GM21423 (cell line): ENCODE data around the gene TMEM141.

Source experiments
- ATAC-seq: cut with Tn5 transposase; IDR thresholded peaks from one replicate; pipeline ENCODE4 v1.9.1; 2021; ENCODE audit warnings: mild to moderate bottlenecking, moderate library complexity; ENCODE audit not compliant: unreplicated experiment

Gene TMEM141

DNA sequence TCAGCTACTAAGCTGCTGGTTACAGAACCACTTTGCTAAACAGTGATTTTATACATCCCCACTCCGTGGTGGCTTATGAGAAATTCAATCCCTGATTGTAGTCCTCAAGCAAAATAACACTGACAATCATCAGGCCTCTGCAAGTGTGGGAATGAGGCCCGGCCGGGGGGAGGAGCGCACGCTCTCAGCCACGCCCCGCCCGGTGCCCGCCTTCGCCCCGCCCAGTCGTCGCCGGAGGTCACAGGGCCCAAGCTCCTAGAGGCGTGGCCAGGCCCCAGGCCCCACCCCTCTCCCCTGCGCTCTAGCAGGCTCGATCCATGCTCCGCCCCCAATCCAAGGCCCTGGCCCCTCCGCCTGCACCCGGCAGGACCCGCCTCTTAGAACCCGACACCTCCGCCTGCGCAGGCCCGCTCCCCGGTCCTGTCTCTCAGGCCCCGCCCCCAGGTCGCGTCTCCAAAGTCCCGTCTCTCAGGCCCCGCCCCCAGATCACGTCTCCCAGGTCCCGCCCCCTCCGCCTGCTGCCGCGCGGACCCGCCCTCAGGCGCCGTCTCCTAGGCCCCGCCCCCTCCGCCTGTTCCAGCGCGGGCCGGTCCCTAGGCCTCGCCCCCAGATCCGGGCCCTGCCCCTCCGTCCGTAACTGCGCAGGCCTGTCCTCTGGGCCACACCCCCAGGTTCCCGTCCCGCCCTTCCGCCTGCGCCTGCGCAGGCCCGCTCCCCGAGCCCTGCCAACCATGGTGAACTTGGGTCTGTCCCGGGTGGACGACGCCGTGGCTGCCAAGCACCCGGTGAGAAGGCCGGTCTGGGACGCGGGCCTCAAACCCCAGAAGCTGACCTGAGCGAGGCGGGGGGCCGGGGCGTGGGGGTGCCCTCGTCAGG, at the start of gene TMEM141:
TSS of gene TMEM141 (plus strand) at position 705 of the 876 bp plus-strand sequence. CDS start at position 732, 27 bp downstream.
- ATAC-seq: peak; percentile 84

DNA sequence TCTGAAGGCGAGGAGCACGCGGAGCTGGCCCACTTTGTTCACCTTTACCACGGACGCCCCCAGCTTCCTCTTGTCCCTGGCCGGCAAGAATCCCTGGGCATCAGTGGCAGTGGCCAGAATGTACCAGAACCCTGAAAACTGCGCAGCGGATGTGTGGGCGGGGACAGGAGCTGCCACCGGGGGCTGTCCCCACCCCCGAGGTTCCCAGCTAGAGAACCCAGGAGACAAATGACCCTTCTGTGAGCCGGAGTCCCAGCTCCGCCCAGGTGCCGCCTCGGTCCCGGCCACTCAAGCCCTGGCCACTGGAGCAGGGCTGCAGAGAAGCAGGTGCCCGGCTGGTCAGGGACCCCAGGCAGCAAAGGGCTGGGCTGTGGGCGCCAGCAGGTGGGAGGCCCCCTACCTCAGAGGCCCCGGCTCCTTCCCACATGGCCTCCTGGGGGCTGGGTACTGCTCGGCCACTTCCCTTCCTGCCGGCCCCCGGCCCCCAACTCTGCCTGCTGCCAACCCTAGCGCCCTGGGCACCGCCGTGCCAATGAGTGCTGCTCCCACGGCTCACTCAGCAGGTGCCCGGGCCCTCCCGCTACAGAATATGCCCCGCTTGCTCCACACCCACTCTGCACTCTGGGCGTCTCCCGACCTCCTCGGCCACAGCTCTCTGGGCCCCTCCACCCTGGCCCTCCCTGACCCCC, 49.1 kb upstream of the TMEM141 start:
- ATAC-seq: no peak

GRCh38 chr9:136742591-136743391, 48.4 kb upstream of the TMEM141 start, which contains the start of gene LCN10:
TSS of gene LCN10 (minus strand) at chr9:136742940. CDS start at chr9:136742903, 37 bp downstream.
- no peak for ATAC-seq

- ATAC-seq: no peak
Measured at GRCh38 chr9:136743639-136744211, 47.4 kb upstream of the TMEM141 start.

DNA sequence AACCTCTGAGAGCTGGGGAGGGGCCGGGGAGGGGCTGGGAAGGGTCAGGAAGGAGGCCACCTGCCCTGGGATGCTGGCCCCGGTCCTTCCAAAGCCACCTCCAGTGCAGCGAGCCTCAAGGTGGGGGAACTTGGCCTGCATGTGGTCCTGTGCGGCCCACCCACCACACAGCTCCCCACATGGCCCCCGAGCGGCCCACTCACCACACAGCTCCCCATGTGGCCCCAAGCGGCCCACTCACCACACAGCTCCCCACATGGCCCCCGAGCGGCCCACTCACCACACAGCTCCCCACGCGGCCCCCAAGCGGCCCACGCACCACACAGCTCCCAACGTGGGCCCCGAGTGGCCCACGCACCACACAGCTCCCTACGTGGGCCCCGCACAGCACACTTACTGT, 46.4 kb upstream of the TMEM141 start:
- no peak for ATAC-seq

DNA sequence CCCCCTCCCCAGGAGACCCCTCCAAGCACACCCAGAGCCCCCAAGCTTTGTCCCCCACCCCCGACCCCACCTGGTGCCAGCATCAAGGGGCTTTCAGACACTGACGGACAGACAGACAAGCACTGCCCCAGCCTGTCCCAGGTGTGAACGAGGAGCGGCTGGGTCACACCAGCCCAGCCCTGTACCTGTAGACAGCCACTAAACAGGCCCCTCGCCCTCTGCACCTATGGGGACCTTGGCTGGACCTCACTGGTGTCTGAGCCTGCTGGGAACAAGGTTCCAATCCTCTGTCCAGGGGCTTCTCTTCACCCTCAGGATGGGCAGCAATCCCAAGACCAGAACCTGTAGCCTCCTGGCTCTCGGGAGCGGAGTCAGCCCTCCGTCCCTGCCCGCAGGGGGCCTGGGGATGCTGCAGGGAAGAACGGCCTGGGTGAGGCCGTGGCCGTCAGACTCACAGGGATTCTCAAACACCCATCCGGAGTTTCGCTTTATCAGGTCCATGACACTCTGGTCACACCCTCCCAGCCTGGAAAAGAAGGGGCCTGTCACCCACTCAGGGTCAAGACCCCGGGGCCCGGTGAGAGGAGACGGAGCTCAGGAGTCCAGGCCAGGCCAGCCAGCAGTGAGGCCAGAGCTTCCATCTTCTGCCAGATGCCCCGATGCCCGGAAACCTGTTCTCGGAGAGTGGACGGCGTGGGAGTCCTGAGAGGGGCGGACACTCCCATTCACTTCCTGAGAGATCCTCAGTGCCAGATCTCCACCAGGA, 45.6 kb upstream of the TMEM141 start:
- no peak for ATAC-seq

GRCh38 chr9:136746155-136746490, 45.0 kb upstream of the TMEM141 start:
- ATAC-seq: no peak

DNA sequence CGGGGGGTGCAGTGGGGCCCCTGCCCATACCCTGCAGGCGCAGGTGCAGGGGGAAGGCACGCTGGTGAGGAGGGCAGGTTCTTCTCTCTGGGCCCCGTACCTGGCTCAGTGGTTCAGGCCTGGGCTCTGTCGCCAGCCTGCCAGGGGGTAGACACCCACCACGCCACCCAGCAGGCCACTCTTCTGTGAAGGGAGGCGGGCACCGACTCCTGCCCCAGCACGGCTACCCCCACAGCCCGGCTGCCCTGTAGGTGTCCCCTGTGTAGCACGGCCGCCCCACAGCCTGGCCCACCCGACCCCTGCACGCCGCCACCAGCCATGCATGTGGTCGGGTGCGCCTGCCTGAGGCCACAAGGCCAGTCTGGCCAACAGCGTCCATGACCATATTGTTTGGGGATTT, 44.5 kb upstream of the TMEM141 start:
- no peak for ATAC-seq

DNA sequence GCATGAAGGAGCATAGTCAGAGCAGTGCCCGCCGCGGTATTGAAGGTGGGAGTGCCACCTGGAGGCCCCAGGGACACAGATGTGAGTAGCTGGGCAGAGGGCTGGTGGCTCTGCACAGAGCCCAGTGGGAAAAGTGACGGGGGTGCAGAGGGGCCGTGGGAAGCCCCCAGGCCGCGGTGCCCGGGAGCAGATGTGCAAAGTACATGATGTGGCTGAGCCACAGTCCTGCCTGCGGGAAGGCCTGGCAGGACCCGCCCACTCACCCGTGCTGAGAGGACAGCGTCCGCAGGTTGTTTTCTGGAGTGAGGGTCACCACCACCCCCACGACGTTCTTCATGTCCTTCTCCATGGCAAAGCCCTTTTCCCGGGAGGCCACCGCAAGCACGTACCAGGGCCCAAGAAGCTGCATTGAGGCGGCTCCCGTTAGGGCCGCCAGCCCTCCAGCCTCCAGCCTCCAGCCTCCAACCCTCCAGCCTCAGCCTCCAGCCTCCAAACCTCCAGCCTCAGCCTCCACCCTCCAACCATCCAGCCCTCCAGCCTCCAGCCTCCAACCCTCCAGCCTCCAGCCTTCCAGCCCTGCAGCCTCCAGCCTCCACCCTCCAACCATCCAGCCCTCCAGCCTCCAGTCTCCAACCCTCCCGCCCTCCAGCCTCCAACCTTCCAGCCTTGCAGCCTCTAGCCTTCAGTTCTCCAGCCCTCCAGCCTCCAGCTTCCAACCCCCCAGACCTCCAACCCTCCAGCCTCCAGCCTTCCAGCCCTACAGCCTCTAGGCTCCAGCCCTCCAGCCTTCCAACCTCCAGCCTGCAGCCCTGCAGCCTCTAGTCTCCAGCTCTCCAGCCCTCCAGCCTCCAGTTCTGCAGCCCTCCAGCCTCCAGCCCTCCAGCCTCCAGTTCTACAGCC, 43.7 kb upstream of the TMEM141 start:
- ATAC-seq: no peak

DNA sequence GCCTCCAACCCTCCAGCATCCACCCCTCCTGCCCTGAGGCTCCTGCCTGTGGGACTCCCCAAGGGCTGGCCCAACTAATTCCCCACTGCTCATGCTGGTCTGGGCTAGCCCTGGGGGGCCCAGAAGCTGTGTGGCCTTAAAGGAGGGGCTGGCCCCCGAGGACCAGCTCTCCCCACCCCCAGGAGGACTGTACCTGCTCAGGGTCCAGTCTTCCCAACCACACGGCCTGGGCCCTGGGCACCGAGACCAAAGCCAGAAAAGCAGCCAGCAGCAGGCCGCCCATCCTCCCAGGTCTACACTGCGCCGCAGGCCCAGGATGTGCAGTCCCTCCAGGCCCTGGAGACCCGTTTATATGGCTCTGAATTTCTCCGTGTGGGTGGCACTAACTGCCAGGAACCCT, 42.9 kb upstream of the TMEM141 start, which contains the start of gene LCN6:
TSS of gene LCN6 (minus strand) at position 325 of the 400 bp plus-strand sequence. CDS start at position 283, 42 bp downstream.
- no peak for ATAC-seq

DNA sequence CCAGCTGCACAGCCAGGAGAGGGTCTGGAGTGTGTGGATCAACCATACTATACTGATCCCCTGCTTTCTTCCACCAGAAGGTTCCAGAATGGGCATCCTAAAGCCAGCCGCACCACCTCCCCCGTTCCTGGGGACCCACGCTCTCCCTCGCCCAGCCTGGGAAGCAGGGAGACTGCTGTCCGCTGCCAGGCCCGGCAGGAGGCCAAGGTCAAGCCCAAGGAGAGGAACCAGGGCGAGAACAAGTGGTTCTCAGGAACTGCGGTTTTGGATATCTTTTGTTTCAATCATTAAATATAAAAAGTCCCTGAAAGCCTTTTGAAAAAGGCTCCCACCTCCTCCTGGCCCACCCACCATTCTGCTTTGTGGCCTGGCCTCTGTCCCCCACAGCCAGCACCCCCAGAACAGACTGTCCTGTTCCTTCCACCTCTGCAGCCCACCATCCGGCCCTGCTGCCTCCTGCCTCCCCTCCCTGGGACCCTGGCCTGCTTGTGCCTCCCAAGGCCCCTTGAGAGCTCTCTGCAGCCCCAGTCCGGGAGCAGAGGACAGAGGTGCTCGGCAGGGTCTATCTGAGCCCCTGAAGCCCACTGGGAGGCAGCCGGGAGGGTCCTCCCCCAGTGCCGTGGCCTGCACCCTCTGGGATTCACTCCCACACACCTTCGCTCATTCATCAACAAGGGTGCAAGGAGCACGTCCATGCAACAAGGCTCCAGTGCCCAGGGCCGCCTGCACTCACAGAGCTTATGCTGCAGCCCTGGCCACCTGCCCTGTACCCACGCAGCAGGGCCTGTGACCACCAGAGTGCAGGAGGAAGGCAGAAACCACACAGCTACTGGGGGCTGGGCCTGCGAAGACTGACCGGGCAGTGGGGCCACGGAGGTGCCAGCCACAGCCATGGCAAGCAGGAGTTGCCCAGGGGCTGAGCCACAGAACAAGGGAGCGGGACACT, 42.2 kb upstream of the TMEM141 start:
- ATAC-seq: no peak

DNA sequence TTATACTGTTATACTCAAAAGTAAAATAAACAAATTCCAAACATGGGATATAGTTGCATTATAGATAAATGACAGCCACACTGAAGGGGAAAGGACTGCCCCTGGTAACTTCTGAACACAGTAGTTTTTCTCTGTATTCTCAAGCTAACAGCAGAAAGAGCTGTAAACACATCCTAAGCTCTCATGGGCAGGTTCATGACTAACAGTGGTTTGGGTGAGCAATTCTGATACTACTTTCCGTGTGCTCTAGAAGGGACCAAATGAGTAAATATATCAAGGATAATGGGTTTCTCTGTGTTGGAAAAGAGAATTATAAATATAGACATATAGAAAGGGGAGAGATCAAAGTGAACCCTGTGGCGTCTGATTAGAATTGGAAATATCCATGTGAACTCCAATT, 40.6 kb upstream of the TMEM141 start:
- ATAC-seq: no peak

DNA sequence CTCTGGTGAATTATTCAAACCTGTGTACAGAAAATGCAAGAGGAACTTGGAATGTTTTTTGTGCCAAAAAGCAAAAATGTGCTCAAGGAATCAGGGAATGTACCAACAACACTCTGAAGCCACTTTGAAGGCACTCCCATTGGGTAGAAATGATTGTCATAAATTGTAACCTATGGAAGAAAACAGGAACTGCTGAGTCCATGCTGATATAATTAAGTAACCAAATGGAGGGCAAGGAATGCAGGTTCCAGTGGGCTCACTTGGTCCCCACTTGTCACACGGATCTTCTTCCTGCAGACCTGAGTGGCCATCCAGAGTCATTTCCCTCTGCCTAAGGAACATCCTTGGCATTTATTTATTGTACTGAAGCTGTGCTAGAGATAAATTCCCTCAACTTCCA, 39.9 kb upstream of the TMEM141 start:
- no peak for ATAC-seq

DNA sequence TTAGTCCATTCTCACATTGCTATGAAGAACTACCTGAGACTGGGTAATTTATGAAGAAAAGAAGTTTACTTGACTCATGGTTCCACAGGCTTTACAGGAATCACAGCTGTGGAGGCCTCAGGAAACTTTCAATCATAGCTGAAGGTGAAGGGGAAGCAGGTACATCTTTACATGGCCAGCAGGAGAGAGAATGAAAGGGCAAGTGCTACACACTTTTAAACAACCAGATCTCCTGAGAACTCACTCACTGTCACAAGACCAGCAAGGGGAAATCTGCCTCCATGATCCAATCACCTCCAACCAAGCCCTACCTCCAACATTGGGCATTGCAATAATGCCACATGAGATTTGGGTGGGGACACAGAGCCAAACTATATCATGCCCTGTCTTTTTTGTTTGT, 39.3 kb upstream of the TMEM141 start:
- no peak for ATAC-seq

DNA sequence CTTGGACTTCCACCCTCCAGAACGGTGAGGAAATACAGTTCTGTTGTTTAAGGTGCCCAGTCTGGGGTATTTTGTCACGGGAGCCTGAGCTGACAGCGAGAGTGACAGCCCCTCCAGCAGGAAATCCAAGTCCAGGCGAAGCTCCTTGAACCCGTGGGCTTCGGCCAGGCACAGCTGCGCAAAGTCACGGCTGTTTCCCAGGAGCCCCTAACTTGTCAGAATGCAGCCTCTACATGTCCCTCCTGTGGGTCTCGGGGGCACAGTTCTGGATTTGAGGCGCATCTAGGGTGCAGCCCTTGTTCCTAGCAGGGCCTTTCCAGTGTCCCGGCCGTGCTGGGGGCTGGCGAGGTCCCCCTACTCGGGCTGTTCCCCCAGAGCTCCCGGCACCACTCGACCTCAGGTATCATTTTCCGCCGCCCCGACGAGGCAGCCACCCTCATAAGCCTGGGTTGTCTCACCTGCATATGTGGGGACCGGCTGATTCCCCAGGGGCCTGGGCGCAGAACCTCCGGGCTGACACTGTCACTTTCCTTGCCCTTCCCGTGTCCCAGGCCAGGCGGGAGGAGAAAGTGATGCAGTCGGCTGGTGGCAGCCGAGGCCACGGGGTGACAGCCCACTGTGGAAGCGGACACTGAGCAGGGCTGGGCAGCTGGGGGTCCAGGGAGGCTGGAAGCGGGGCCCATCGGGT, 37.6 kb upstream of the TMEM141 start:
- no peak for ATAC-seq

DNA sequence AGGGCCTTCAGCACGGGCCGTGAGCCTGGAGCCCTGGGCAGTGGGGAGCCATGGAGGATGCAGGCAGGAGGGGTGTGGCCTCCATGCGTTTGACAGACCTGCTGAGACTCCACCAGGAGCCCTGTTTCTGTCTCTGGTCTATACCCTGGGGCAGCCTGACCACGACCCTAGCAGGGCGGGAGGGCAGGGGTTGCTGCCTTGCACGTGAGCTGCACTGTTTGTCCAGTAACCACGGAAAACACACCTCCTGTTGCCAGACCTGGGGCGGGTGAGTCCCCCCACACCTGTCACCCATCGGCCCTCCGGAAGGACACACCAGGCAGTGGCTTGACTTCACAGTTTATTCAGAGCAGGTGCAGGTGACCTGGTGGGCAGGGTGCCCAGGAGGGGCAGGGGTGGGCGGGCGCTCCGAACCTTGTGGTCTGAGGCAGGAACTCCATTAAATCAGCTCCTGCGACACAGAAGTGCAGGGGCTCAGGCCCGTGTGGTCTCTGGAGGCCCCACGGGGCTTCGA, 37.0 kb upstream of the TMEM141 start:
- no peak for ATAC-seq

DNA sequence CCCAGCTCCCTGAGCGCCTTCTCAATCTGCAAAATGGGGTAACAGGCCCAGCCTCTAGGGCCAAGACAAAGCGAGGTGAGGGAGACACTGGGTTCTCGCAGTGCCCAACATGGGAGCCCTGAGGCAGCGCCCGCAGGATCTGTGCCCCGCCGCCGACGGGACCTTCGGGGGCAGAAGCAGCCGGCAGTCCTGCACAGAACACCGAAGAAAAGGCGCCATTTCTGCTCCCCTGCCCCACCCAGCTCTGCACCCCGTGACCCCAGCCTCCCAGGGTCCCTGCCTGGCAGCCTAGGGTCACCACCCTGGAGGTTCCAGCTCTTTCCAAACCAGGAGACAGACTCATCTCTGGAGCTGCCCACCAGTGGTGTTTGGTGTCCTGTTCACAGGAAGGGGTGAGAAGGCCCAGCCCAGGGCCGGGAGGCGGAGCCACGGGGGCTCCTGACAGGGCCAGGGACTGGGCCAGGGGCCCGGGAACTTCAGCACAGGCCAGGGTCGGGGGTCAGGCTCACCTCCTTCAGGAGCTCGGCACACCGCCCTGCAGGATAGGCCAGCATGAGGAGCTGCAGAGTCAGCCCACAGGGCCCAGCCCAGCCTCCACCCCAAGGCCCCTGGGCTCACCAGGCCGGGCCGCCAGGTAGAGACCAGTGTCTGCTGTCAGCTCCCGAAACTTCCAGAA, 36.4 kb upstream of the TMEM141 start:
- ATAC-seq: no peak
